ENCODE results near the gene MDGA2. TPM values are rescaled to one million over a fixed set of nuclear protein-coding genes. Genes with fewer than 3 reads are reported as not detected.
A peak's percentile ranks its signal among the peaks of the same experiment; 100 is the strongest.

The MDGA2 gene
- total RNA-seq, 1 donor from 2014 or later = not detected

DNA sequence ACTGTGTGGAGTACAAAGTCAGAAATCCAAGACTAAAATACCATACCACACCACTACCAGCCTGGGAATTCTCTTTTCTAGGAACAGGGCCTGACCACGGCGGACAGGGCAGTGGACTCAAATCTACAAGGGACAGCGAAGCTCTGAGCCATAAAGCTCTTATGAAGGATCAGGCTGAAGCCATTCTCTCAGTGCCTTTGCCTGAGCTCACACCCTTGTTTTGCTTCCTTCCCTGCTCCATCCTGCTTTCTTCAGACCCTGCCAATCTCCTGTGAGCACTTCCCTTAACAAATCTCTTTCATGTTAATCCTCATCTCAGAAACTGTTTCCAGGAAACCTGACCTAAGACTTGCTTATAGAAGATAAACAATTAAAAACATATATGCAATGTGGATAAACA is 398.5 kb downstream of the MDGA2 start:
- DNase-seq = no peak
- no peak for ATAC-seq
- H3K27ac ChIP-seq = no peak overlapping the region
- no peaks in the 10 kb centered on the region for H3K27me3 ChIP-seq
- TF ChIP-seq, protein P1, sequence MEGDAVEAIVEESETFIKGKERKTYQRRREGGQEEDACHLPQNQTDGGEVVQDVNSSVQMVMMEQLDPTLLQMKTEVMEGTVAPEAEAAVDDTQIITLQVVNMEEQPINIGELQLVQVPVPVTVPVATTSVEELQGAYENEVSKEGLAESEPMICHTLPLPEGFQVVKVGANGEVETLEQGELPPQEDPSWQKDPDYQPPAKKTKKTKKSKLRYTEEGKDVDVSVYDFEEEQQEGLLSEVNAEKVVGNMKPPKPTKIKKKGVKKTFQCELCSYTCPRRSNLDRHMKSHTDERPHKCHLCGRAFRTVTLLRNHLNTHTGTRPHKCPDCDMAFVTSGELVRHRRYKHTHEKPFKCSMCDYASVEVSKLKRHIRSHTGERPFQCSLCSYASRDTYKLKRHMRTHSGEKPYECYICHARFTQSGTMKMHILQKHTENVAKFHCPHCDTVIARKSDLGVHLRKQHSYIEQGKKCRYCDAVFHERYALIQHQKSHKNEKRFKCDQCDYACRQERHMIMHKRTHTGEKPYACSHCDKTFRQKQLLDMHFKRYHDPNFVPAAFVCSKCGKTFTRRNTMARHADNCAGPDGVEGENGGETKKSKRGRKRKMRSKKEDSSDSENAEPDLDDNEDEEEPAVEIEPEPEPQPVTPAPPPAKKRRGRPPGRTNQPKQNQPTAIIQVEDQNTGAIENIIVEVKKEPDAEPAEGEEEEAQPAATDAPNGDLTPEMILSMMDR (IDR thresholded peaks at IDR 0.05) = no peak
- H3K4me1 ChIP-seq = peaks cover 4% of the 10 kb centered on the region
- intact Hi-C loops (cut with DNase I) = no loop called here
- no peaks in the 10 kb centered on the region for H3K36me3 ChIP-seq
- no peaks in the 10 kb centered on the region for H3K9me3 ChIP-seq
- H3K4me3 ChIP-seq = no peak overlapping the region

DNA sequence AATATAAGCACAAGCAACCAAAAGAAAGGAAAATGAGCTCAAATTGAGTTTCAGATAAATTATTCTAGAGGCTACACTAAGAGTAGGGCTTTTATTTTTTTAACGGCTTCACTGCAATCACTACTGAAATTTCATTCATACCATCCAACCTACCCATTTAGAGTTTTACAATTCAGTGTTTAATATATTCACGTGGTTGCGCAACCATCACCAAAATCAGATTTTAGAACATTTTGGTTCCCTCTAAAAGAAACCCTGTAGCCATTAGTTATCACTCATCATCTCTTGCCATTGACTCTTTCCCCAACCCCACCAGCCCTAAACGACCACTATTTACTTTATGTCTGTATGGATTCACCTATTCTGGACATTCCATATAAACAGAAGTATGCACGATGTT is 401.5 kb downstream of the MDGA2 start:
- TF ChIP-seq, protein P1 (IDR thresholded peaks at IDR 0.05) = no peak
- no peak for ATAC-seq
- intact Hi-C loops (cut with DNase I) = no loop called here

DNA sequence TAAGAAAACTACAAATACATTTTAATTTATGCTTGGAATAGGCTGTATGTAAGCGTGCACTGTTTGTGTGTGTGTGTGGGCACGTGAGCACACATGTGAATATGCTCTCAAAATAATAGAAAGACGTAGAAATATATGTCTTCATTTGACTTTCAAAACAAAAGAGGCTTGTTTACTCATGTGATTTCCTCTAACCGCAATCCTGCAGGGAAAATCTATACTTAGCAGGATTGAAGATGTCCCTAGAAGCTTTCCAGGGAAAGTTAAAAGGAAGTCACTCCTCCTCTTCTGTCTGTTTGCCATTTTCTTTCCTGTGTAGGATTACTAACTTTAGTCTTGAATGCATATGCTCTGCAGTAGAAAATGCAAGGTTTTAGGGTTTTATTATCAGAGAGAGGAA is 404.7 kb downstream of the MDGA2 start:
- DNase-seq (no peak), ATAC-seq (no peak)
- H3K4me1 ChIP-seq = no peaks in the 10 kb centered on the region
- no peak overlapping the region for H3K4me3 ChIP-seq
- H3K9me3 ChIP-seq = no peaks in the 10 kb centered on the region
- H3K27me3 ChIP-seq = no peaks in the 10 kb centered on the region
- H3K36me3 ChIP-seq = no peaks in the 10 kb centered on the region
- intact Hi-C loops (cut with DNase I) = no loop called here
- TF ChIP-seq, protein P1 (IDR thresholded peaks at IDR 0.05) = no peak
- no peak overlapping the region for H3K27ac ChIP-seq

More for the DNA sequence above, 401.5 kb downstream of the MDGA2 start:
- Histone ChIP-seq H3K4me3 (no peak overlapping the region), H3K4me1 (peaks cover 4% of the 10 kb centered on the region), H3K9me3 (no peaks in the 10 kb centered on the region), H3K36me3 (no peaks in the 10 kb centered on the region), H3K27me3 (no peaks in the 10 kb centered on the region), H3K27ac (no peak overlapping the region)
- no peak for DNase-seq

DNA sequence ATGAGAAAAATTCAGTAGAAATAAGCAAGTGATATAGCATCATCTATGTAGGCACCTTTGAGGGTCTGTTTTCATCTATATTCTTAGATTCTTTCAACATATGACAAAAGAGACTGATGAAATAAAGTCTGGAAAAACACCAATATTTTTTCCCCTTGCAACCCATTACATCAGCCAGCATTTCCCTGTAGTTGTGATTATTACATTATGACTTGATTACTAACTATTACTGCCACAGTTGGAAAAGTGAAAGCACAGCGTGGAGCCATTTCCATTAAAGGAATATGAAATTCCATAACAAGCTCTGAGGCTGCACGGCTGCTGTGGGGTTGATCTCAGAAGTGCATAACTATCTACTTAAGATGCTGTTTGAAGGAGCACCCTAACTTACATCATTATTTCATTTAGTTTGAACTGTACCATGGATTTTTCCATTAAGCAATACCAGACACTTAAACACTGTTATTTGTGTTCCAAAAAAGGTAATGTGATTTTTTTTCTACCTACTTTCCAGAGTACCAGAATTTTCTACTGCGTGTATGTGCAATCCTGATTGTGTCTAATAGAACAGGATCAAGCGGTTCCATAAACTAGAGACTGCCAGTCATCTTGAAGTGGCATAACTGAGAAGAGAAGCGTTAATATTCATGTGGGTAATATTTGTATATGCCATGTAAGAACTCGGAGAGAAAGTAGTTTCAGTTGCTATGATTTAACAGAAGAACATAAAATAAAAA is 405.5 kb downstream of the MDGA2 start:
- Histone ChIP-seq H3K9me3 (no peaks in the 10 kb centered on the region), H3K4me1 (no peaks in the 10 kb centered on the region), H3K4me3 (no peak overlapping the region), H3K36me3 (no peaks in the 10 kb centered on the region), H3K27ac (no peak overlapping the region), H3K27me3 (no peaks in the 10 kb centered on the region)
- TF ChIP-seq, protein P1 (IDR thresholded peaks at IDR 0.05) = no peak
- intact Hi-C loops (cut with DNase I) = no loop called here
- ATAC-seq (peak; percentile 53), DNase-seq (no peak)

DNA sequence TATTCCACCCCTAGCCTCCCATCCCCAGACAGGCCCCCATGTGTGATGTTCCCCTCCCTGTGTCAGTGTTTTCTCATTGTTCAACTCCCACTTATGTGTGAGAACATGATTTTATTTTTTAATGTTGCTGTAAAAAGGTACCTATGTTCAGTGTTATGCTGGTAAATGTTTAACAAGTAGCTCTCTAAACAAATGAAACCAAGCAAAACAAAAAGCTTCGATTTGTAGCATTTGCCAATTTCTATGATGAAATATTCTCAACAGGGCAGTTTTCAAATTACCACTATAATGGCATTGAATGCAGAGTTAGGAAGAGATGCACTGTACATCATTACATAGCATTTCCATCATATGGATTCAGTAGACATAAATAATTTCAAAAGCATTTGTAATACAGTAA is 410.6 kb downstream of the MDGA2 start:
- no peaks in the 10 kb centered on the region for H3K4me1 ChIP-seq
- TF ChIP-seq, protein P1 (IDR thresholded peaks at IDR 0.05) = no peak
- ATAC-seq (no peak), DNase-seq (no peak)
- intact Hi-C loops (cut with DNase I) = no loop called here
- no peaks in the 10 kb centered on the region for H3K9me3 ChIP-seq
- H3K27ac ChIP-seq = no peak overlapping the region
- no peak overlapping the region for H3K4me3 ChIP-seq
- H3K27me3 ChIP-seq = no peaks in the 10 kb centered on the region
- no peaks in the 10 kb centered on the region for H3K36me3 ChIP-seq

All from upper lobe of right lung (tissue), 1 donor.